Measurements from ENCODE around the gene SLC9A3.

Gene SLC9A3

GRCh38 chr5:422323-423232 is 101.7 kb downstream of the SLC9A3 start:
- Histone ChIP-seq H3K27ac (ENCODE audit: low read depth, low read length) (no peak overlapping the region), H3K36me3 (ENCODE audit: control insufficient read depth, low read length) (peaks cover 21% of the 10 kb centered on the region), H3K9me3 (ENCODE audit: control insufficient read depth, insufficient read depth, low read length) (no peaks in the 10 kb centered on the region), H3K4me3 (ENCODE audit: low read length) (no peak overlapping the region), H3K4me2 (ENCODE audit: low read length) (no peak overlapping the region), H3K9me2 (replicated peaks; ENCODE audit: control insufficient read depth, low read length) (no peaks in the 10 kb centered on the region), H3K79me2 (ENCODE audit: control insufficient read depth, low read length) (no peaks in the 10 kb centered on the region), H4K20me1 (ENCODE audit: control insufficient read depth, insufficient read depth, low read depth, low read length) (no peaks in the 10 kb centered on the region), H3K4me1 (ENCODE audit: control insufficient read depth, low read length) (peaks cover 33% of the 10 kb centered on the region), H3F3A (ENCODE audit: control insufficient read depth, insufficient read depth) (no peaks in the 10 kb centered on the region; the same call in 1 of the 2 replicates), H3K27me3 (ENCODE audit: control insufficient read depth, low read length) (no peaks in the 10 kb centered on the region)
- no peak for TF ChIP-seq EZH2phosphoT487 (IDR thresholded peaks at IDR 0.05; ENCODE audit: borderline replicate concordance, low read length)
- TF ChIP-seq CTCF (IDR thresholded peaks at IDR 0.05; ENCODE audit: low read depth, low read length, poor library complexity, severe bottlenecking), result no peak

- H3K4me1 ChIP-seq (ENCODE audit: control insufficient read depth, low read length), result peaks cover 33% of the 10 kb centered on the region
- TF ChIP-seq CTCF (IDR thresholded peaks at IDR 0.05; ENCODE audit: low read depth, low read length, poor library complexity, severe bottlenecking) (no peak), EZH2phosphoT487 (IDR thresholded peaks at IDR 0.05; ENCODE audit: borderline replicate concordance, low read length) (no peak)
- H4K20me1 ChIP-seq (ENCODE audit: control insufficient read depth, insufficient read depth, low read depth, low read length), result no peaks in the 10 kb centered on the region
- no peaks in the 10 kb centered on the region; the same call in 1 of the 2 replicates for H3F3A ChIP-seq (ENCODE audit: control insufficient read depth, insufficient read depth)
- no peaks in the 10 kb centered on the region for H3K9me3 ChIP-seq (ENCODE audit: control insufficient read depth, insufficient read depth, low read length)
- no peak overlapping the region for H3K4me3 ChIP-seq (ENCODE audit: low read length)
- H3K27ac ChIP-seq (ENCODE audit: low read depth, low read length), result no peak overlapping the region
- H3K27me3 ChIP-seq (ENCODE audit: control insufficient read depth, low read length), result no peaks in the 10 kb centered on the region
- H3K36me3 ChIP-seq (ENCODE audit: control insufficient read depth, low read length), result peaks cover 20% of the 10 kb centered on the region
- H3K4me2 ChIP-seq (ENCODE audit: low read length), result no peak overlapping the region
- H3K79me2 ChIP-seq (ENCODE audit: control insufficient read depth, low read length), result no peaks in the 10 kb centered on the region
- no peaks in the 10 kb centered on the region for H3K9me2 ChIP-seq (replicated peaks; ENCODE audit: control insufficient read depth, low read length)
Measured at GRCh38 chr5:421901-422300, 102.3 kb downstream of the SLC9A3 start.

- H3K9me3 ChIP-seq (ENCODE audit: control insufficient read depth, insufficient read depth, low read length), result no peaks in the 10 kb centered on the region
- no peak overlapping the region for H3K4me2 ChIP-seq (ENCODE audit: low read length)
- no peaks in the 10 kb centered on the region for H3K79me2 ChIP-seq (ENCODE audit: control insufficient read depth, low read length)
- H3K27ac ChIP-seq (ENCODE audit: low read depth, low read length), result no peak overlapping the region
- no peaks in the 10 kb centered on the region for H3K9me2 ChIP-seq (replicated peaks; ENCODE audit: control insufficient read depth, low read length)
- H3K27me3 ChIP-seq (ENCODE audit: control insufficient read depth, low read length), result no peaks in the 10 kb centered on the region
- H3K36me3 ChIP-seq (ENCODE audit: control insufficient read depth, low read length), result peaks cover 20% of the 10 kb centered on the region
- H3K4me1 ChIP-seq (ENCODE audit: control insufficient read depth, low read length), result peaks cover 33% of the 10 kb centered on the region
- H4K20me1 ChIP-seq (ENCODE audit: control insufficient read depth, insufficient read depth, low read depth, low read length), result no peaks in the 10 kb centered on the region
- no peaks in the 10 kb centered on the region; the same call in 1 of the 2 replicates for H3F3A ChIP-seq (ENCODE audit: control insufficient read depth, insufficient read depth)
- H3K4me3 ChIP-seq (ENCODE audit: low read length), result no peak overlapping the region
- no peak for TF ChIP-seq EZH2phosphoT487 (IDR thresholded peaks at IDR 0.05; ENCODE audit: borderline replicate concordance, low read length)
- no peak for TF ChIP-seq CTCF (IDR thresholded peaks at IDR 0.05; ENCODE audit: low read depth, low read length, poor library complexity, severe bottlenecking)
Measured at GRCh38 chr5:421287-421880, 102.9 kb downstream of the SLC9A3 start.
